CD4-positive, alpha-beta T cell treated with Interleukin-21 for 1 hour (primary cell): ENCODE results near the gene PLAGL2.

Experiments used
- DNase-seq: peaks from one replicate; pipeline ENCODE4 v3.0.0-alpha.2; 2020

The PLAGL2 gene

DNA sequence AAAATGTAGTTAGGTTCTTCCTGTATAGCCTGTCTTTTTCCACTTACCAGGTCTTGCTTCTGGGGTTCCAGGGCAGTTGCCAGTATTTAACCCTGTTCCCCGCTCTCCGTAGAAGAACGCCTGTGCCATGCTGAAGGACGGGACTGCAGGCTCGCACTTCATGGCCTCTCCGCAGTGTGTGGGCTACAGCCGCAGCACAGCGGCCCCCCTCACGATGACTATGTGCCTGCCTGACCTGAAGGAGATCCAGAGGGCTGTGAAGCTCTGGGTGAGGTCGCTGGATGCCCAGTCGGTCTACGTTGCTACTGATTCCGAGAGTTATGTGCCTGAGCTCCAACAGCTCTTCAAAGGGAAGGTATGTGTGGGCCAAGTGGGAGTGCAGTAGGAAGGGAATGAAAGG, 23.2 kb upstream of the PLAGL2 start:
- DNase-seq = no peak

DNA sequence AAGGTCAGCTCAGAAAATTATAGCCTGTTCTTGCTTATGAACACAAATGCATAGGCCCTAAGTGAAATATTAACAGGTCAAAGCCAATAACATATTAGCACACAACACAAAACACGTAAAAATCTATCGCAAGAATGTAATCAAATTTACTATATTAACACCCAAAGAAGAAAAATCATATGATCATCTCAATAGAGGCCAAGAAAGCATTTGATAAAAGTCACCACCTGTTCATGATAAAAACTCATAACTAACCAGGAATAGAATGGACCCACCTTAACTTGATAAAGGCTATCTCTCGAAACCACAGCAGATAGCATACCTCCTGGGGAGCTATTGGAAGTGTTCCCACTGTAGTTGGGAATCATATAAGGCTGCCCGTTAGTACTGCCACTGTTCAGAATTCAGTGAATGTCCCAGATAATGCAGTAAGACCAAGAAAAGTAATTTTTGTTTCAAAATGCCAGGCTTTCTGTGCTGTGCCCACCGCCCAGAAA, 21.8 kb upstream of the PLAGL2 start:
- DNase-seq = no peak

DNA sequence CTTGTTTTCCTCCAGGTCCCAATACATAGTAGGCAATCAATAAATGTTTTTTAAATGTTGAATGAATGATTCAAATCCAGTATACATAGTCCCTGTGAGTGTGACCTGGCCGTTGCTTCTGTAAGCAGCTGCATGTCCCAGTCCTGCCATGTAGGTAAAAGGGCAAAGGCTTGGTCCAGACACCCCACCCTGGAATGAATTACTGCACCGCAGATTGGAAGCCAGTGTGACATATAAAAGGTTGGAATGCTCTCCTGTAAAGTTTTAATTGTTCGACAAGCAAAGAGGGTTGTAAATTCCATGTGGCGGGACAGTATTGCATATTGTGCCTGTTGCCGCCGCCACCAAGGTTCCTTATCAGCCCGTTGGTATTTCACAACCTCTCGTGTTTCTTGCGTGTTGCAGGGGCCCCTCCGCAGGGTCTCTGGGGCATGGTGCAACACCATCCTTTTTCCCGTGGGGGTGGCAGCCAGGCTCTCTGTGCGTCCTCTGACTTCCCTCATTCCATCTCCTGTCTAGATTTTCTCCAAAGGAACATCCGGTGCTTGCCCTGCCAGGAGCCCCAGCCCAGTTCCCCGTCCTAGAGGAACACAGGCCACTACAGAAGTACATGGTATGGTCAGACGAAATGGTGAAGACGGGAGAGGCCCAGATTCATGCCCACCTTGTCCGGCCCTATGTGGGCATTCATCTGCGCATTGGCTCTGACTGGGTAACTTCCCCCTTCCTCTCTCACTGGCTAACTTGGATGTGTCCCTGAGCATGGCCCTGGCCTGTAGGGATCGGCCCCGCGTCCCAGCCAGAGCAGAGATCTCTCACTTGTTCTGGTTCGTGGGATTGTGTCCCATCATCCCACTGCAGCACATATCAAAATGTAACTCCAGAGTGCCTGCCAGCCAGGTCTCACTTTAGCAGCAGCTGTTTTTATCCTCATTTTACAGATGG, 20.5 kb upstream of the PLAGL2 start:
- no peak for DNase-seq

DNA sequence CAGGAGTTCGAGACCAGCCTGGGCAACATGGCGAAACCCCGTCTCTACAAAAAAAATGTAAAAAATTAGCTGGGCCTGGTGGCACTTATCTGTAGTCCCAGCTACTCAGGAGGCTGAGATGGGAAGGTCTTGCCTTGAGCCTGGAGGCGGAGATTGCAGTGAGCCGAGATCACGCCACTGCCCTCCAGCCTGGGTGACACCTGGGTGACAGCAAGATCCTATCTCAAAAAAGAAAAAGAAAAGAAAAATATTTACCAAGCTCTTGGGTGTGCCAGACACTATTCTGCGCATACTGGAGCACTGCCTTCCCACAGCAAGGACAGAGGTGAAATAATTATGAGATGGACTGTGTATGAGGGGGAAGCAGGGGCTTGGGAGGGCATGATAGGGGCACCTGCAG, 19.8 kb upstream of the PLAGL2 start:
- DNase-seq = no peak

DNA sequence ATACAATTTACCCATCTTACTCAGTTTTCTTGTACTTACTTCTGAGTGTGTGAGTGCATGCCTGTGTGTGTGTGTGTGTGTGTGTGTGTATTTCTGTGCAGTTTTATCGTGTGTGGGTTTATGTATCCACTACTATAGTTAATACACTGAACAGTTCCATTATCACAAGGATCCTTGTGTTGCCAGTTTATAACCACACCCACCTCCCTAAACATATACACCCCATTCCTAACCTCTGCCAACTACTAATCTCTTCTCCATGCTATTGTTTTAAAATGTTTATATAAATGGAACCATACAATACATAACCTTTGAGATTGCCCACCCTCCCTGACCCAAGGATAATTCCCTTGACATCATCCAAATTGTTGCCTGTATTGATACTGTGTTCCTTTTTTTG, 18.8 kb upstream of the PLAGL2 start:
- DNase-seq = no peak

DNA sequence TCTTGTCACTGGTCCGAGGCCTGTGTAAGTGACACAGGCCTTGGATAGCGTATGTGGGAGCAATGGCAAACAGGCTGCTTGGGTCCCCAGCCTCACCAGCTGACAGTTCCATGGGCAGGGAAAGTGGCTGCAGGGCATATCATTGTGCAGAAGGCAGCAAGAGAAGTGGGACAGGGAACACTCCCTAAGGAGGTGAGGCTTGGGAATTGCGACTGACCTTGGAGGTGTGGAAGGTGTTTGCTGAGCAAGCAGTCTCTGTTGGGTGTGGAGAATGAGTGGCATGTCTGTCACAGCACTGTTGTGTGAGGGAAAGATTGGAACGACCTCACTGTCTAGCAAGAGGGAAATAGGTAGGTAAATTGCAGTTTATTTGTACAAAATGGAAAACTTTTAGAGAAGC, 16.9 kb upstream of the PLAGL2 start:
- DNase-seq = no peak

DNA sequence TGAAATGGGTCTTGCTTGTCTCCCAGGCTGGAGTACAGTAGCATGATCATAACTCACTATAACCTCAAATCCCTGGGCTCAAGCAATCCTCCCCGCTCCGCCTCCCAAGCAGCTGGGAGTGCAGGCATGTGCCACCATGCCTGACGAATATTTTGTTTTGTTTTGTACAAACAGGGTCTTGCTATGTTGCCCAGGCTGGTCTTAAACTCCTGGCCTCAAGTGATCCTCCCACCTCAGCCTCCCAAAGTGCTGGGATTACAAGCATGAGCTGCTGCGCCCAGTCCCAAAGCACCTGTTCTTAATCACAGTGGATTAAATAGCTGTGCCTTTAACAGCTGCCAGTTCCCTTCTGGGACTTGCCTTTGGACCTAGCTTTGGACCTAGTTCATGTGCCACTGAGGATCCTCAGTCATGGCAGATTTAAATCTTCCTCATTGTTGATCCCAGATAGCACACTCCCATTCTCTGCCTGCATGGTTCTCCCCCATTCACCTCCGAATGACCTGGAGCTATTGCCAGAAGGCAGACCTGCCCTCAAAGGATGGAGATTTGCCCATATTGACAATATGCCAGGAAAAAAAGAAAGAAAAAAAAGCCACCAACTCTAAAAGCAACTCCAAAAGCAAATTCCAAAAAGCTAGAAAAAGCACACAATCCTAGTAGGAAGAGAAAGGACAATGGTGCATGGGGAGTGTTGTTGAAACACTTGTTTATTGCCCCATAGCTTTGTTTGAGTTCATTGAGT, 10.8 kb upstream of the PLAGL2 start:
- no peak for DNase-seq

DNA sequence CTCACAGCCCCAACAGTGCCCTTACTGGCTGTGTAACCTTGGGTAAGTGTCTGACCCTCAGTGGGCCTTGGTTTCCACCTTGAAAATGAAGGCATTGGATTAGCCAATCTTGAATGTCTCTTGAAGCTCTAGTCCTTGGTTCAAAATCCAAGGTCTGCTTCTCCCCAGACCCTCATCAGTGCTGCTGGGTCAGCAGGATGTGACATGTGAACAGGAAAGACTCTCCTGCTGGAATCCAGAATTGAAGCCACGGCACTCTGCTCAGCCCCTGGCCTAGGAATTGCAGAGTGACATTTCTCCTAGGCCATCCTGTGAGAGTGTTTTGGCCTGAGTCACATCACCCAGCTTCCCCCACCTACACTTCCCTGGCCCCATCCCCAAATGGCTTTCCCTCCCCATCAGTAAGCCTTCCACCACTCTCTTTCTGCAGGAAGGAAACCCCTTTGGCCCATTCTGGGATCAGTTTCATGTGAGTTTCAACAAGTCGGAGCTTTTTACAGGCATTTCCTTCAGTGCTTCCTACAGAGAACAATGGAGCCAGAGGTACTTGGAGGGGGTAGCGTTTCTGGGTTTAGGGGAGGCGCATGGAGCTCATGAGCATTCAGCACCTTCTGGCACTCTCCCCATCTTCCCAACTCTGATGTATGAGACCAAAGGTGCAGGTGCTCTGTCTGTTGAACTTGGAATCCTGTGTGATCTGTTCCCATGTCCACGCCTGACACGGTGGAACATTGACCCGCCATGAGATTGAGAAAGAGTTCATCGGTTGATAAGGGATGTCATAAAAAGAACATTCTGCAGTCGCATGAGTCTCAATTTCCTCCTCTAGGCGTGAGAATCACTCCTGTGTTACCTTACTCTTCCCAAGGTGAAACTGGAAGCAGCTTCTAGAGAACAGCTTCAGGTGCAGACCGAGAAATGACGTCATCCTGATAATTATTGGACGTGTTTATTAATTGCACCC, 8.9 kb upstream of the PLAGL2 start:
- no peak for DNase-seq

DNA sequence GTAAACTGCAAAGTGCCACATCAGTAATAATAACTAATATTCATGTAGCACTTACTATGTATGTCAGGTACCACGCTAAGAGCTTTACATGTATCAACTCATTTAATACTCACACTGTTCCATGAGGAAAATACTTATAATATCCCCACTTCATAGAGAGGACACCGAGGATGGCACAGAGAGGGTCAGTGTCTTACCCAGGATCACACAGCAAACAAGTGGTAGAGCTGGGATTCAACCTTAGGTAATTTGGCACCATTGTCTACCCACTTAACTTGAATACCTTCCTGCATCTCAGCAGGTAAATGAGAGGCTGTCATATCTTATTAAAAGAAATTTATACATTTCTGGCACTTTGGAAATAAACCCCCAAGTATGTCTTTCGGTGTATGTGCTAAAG, 8.2 kb upstream of the PLAGL2 start:
- no peak for DNase-seq

DNA sequence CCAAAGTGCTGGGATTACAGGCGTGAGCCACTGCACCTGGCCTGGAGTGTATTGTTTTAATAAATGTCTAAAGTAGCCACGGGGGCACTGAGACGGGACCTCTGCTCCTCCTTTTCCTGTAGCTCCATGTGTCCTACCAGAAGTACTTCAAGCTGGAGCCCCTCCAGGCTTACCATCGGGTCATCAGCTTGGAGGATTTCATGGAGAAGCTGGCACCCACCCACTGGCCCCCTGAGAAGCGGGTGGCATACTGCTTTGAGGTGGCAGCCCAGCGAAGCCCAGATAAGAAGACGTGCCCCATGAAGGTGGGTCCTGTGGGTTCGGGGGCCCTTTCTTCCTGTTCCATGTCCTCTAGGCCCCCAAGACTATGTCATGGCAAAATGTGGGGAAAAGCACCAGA, 7.6 kb upstream of the PLAGL2 start:
- no peak for DNase-seq

DNA sequence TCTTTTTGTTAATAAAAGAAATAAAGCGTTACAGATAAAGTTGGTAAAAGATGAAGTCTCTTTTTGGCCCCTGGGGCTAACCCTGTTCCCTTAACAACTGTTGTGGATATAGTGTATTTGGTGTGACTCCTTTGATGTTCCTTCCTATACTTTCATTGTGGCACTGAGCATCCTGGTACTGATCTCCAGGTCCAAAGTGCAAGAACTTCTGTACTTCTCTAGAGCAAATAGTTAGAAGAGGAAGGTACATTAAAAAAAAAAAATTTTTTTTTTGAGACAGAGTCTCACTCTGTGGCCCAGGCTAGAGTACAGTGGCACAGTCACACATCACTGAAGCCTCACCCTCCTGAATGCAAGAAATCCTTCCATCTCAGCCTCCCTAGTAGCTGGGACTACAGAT, 6.3 kb upstream of the PLAGL2 start:
- DNase-seq = no peak

DNA sequence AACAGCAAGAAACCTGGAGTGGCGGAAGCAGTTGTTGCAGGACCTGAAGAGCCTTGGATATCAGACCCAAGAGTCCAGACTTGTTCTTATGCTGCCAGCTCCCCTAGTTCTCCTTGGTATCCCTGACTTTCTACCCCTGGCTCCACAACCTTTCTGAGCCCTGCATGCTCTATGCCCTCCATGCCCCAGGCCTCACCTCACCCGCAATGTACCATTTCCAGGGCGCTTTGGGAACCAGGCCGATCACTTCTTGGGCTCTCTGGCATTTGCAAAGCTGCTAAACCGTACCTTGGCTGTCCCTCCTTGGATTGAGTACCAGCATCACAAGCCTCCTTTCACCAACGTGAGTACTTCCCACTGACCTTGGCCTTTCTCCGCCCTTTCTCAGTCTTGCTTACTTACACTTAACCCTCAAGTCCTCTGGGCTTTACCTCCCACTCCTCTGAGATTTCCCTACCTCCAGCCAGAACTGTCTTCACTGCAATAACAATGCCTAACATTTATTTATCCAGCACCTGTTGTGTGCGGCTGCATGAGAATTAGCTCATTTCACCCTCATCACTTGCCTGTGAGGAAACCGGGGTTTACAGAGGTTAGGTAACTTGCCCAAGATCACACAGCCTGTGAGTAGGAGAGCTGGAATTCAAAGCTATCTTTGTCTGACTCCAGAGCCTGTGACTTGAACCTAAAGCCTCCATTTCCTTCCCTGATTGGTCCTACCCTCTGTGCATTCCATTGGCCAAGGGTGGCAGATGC, 2.5 kb upstream of the PLAGL2 start:
- DNase-seq = no peak

DNA sequence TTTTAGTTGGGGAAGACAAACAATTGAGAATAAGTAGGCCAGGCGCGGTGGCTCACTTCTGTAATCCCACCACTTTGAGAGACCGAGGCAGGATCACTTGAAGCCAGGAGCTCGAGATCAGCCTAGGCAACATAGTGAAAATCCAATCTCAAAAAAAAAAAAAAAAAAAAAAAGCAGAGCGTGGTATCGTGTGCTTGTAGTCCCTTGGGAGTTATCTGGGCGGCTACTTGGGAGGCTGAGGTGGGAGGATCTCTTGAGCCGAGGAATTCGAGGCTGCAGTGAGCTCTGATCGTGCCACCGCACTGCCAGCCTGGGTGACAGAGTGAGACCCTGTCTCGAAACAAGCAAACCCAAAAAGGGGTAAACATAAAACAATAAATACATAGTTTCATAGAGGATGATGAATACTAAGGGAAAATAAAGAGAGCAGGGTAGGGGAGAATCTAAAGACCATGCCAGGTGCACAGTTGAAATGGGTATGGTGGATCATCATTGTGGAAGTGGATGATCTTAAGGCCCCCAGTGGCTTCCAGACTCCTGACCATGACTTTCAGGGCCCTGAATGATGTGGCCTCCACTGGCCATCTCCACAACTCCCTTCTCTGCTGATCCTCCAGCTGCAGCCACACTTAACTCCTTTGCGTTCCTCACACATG, 1.1 kb upstream of the PLAGL2 start:
- no peak for DNase-seq

DNA sequence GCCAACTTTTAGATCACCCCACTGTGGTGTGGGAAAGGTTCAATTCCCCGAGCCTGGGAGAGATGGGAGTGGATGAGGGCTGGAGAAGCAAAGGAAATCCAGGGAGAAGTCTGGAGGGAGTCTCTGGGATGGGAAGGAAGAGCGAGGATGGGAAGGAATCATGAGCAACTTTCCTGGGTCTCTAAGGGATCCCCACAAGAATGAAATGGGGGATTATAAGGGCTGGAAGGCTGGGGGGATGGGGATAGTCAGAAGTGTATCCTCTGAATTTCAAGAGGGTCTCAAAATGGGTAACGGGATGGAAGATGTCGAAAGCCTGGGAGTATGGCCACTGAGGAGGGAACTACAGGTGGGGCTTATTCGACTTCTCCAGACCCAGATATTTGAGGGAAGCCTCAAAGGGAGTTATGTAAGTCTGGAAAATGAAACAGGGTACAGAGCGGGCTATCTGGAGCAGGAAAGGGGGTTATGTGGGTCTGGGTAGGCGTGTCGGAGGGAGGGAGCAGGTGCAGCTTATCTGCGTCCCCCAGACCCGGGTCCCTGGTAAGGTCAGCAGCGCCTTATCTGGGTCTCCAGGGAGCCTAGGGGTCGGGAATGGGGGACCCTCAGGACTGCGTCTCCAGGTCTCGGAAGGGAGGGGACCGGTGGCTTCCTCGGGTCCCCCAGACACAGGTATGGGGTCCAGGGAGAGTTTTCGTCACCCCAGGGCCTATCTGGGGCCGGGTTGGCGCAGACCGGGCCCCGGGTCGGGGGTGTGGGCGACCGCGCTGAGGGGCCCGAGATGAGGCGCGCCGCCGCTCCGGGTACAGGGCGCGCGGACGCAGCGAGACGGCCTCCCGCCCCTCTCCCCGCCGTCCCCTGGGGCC, 550 bp downstream of the PLAGL2 start:
- DNase-seq = peak; percentile 20

DNA sequence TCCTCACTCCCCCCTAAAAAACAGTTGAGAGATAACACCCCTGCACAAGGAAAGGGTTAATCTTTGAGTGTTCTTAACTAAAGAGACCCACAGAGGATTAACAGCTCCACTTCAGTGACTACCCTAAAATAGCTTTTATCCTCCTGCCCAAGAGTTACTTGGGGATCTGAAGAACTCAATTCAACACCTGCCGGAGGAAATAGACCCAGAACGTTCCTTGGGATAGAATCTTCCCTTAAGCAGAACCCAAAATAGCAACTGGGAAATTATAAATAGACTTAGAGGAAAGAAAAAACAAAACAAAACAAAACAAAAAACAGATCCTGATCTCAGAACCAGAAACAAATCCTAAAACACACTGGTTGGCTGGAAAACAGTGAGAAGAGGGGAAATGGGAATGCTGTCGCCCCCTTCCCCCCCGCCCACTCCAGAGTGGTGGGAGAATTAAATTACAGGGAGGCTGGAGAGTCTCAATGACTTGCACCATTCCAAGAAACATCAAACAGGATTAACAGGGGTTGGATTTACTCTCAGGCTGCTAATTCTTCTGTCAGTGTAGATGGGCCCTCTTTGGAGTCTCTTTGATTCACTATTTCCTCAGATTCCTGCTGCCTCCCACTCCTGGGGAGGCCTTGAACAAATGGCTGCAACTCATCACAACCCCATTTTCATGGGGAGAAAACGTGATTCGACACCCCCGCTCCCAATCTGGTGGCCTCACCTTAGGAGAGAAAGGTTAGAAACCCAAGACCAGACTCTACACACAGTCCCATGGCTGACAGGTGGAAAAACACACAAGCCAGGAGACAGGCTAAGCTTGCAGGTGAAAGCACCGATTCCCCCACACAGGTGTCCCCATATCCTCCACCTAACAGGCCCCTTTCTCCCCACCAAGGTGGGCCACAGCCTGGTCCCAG, 1.4 kb downstream of the PLAGL2 start:
- DNase-seq = no peak

DNA sequence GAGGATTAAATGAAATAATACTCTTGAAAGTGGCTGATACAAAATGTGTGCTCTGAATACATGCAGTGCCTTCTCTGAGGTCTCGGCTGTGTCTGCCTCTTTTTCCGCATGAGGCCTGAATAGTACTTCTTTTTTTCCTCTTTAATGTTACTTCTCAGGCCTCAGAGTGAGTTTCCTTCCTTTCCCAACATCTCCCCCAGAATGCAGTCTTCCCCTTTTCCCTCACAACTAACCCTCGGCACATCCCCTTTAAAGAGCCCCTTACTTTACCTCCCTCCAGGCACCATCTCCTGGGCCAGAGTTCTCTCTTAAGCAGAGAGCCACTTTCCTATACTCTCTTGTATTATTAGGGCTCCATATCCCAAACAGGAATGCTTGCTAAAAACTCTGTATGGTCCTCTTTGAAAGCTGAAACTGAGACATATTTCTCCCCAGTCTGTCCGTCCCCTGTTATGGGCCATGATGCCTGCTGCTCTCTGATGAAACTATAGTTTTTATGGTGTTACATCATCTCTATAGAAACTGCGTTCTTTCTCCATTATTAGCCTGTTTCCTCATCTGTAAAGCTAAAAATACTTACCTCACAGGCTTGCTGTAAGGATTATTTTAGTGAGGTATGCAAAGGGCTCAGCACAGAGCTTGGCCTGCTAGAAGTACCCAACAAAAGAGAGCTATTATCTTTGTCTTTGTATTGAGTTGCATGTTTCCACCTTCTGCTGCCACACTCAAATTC, 2.3 kb downstream of the PLAGL2 start:
- DNase-seq = no peak

DNA sequence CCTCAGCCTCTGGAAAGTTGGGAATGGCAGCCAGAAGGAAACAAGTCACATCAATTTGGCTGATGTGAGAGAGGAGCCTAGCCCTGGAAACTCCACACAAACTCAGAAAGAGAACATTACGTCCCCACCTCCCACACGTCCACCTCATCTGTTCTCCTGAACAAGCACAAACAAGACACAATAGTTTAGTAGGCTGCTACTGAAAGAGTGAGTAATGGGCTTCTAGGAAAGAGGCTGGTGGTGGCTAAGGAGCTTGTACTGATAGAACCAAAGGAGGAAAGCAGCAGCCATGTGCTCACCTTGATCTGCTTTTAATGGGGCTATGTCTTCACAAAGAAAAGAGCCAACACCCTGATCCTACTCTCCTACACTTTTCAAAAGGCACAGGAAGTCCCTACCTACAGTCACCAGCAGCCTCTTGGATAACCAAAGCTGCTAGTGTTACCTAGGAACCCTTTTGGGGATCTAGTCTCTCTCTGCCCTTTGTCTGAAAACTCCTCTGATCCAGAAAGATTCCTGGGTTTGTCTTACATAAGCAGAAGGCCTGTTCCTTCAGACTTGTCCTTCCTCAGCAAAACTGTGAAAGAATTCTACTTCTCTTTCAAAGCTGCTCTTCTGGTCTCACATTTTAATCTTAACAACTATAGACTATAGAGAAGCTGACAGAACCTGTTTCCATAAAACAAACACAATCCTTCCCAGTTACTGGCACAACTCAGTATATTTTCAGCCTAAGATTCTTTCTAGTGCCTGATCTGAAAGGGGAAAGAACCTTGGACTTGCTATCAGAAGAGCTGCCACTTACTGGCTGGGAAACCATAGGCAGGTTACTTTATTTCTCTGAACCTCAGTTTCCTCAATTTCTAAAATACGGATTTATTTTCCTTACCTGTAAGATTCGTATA, 3.1 kb downstream of the PLAGL2 start:
- no peak for DNase-seq
